Kidney capillary endothelial cell (primary cell): ENCODE results near the gene USP27X.

Source experiments
- DNase-seq: peaks from one replicate; pipeline ENCODE4 v3.0.0-alpha.2; 2018; ENCODE audit warnings: low spot score

The USP27X gene

GRCh38 chrX:49878834-49879655 is at the start of gene USP27X:
Gene USP27X, plus strand, starts transcription at chrX:49879484. Its CDS starts 824 bp downstream, at chrX:49880308.
- DNase-seq: peak; percentile 56

- peak; percentile 33 for DNase-seq
These were observed 40.9 kb upstream of the USP27X start for GRCh38 chrX:49838374-49838773.

- peak; percentile 25 for DNase-seq
These were observed 38.6 kb upstream of the USP27X start for GRCh38 chrX:49840679-49841078.

- DNase-seq: no peak
These were observed 36.7 kb upstream of the USP27X start for GRCh38 chrX:49842621-49843020.

GRCh38 chrX:49844611-49845010 is 34.7 kb upstream of the USP27X start:
- no peak for DNase-seq

- no peak for DNase-seq
These were observed 33.4 kb upstream of the USP27X start for GRCh38 chrX:49845701-49846403.

GRCh38 chrX:49846522-49846921 is 32.8 kb upstream of the USP27X start:
- no peak for DNase-seq

GRCh38 chrX:49848275-49848674 is 31.0 kb upstream of the USP27X start:
- no peak for DNase-seq

GRCh38 chrX:49850028-49850427 is 29.3 kb upstream of the USP27X start:
- DNase-seq: no peak

GRCh38 chrX:49853661-49854060 is 25.6 kb upstream of the USP27X start:
- no peak for DNase-seq

- DNase-seq: no peak
These were observed 22.5 kb upstream of the USP27X start for GRCh38 chrX:49856819-49857218.

GRCh38 chrX:49858341-49858740 is 20.9 kb upstream of the USP27X start:
- DNase-seq: no peak

- DNase-seq: no peak
These were observed 19.8 kb upstream of the USP27X start for GRCh38 chrX:49859491-49859890.

- DNase-seq: no peak
These were observed 18.3 kb upstream of the USP27X start for GRCh38 chrX:49860867-49861535.

GRCh38 chrX:49862093-49862492 is 17.2 kb upstream of the USP27X start:
- no peak for DNase-seq

GRCh38 chrX:49868739-49869138 is 10.5 kb upstream of the USP27X start:
- no peak for DNase-seq

GRCh38 chrX:49876750-49877149 is 2.5 kb upstream of the USP27X start:
- peak; percentile 17 for DNase-seq

GRCh38 chrX:49877397-49878101 is 1.7 kb upstream of the USP27X start:
- DNase-seq: no peak

GRCh38 chrX:49878128-49878833 is 1.0 kb upstream of the USP27X start:
- DNase-seq: no peak

GRCh38 chrX:49879656-49880277 is 483 bp downstream of the USP27X start:
- DNase-seq: no peak

GRCh38 chrX:49880668-49881067 is 1.4 kb downstream of the USP27X start:
- DNase-seq: no peak
